ENCODE measurements around the gene TTYH3. TPM values are rescaled to one million over a fixed set of nuclear protein-coding genes. Genes with fewer than 3 reads are reported as not detected.

TTYH3 gene
- total and polyA plus RNA-seq, 9 of the 15 experiments (the other 6 are each of a cell fraction or from before 2014, with no cell fraction given), result 0.01 to 5.5 (median 1.1) TPM

GRCh38 chr7:2700141-2700850, 68.5 kb downstream of the TTYH3 start:
- Histone ChIP-seq H3K4me1 (replicated peaks in 1 of 2; ENCODE audit: control insufficient read depth in 2 of 2, insufficient read depth in 2 of 2, low read length in 2 of 2) (peaks cover 0 to 21% of the 10 kb centered on the region in 2 experiments; a peak in 1 of 5 replicates), H3K9ac (ENCODE audit: insufficient read depth in 1 of 2, low read depth in 2 of 2, low read length in 2 of 2) (no peak overlapping the region; a peak in 1 of 4 replicates), H2AFZ (ENCODE audit: low read depth, low read length) (no peak overlapping the region), H3K27me3 (ENCODE audit: control insufficient read depth in 2 of 2, insufficient read depth in 2 of 2, low read length in 2 of 2) (peaks cover 36 to 58% of the 10 kb centered on the region in 2 experiments), H3K9me1 (ENCODE audit: control insufficient read depth, insufficient read depth, low read length) (no peaks in the 10 kb centered on the region), H3K9me3 (replicated peaks; ENCODE audit: control insufficient read depth, insufficient read depth, low read depth, low read length) (no peaks in the 10 kb centered on the region), H3K79me2 (ENCODE audit: control insufficient read depth, insufficient read depth, low read length) (no peaks in the 10 kb centered on the region), H3K36me3 (ENCODE audit: control insufficient read depth, insufficient read depth, low read length) (no peaks in the 10 kb centered on the region), H3K4me2 (ENCODE audit: insufficient read depth, low read length) (no peak overlapping the region), H4K20me1 (replicated peaks; ENCODE audit: control insufficient read depth, insufficient read depth, low read length) (peaks cover 3% of the 10 kb centered on the region; the same call in 1 of the 2 replicates), H3K4me3 (no peak overlapping the region), H3K27ac (ENCODE audit: extremely low read depth, low read depth, low read length) (no peak overlapping the region)
- ATAC-seq (peak; percentile 31; the same call in 2 of the 3 replicates), DNase-seq (ENCODE audit: extremely low read depth in 1 of 4, low spot score in 3 of 4) (no peak), FAIRE-seq (no peak)
- intact Hi-C loops (cut with micrococcal nuclease), result no loop called here
- no TSS peak for BruUV-seq (replicated peaks)
- CTCF ChIA-PET (ENCODE audit: low intra/inter-chr PET ratio), result no interaction called here
- no peak for TF ChIP-seq SNIP1 (IDR thresholded peaks at IDR 0.05; ENCODE audit: low read depth)
- POLR2A ChIA-PET, result interaction anchor here (0.6 to 1.0 kb wide), 4 partner anchors 9 to 147 kb away, joined by 3 to 4 read pairs (median 4); no protein-coding TSS in a partner anchor
- 13% methylated on average over 35 of the region's 40 CpGs for WGBS (ENCODE audit: insufficient coverage, low coverage, missing lambda C conversion rate)
- in situ Hi-C loops (cut with MboI), result no loop called here

- no peak overlapping the region for H2AFZ ChIP-seq (ENCODE audit: low read depth, low read length)
- in situ Hi-C loops (cut with MboI), result no loop called here
- no peaks in the 10 kb centered on the region for H3K9me3 ChIP-seq (replicated peaks; ENCODE audit: control insufficient read depth, insufficient read depth, low read depth, low read length)
- H3K9me1 ChIP-seq (ENCODE audit: control insufficient read depth, insufficient read depth, low read length), result no peaks in the 10 kb centered on the region
- H3K79me2 ChIP-seq (ENCODE audit: control insufficient read depth, insufficient read depth, low read length), result no peaks in the 10 kb centered on the region
- ATAC-seq (no peak), FAIRE-seq (no peak), DNase-seq (ENCODE audit: extremely low read depth in 1 of 4, low spot score in 3 of 4) (no peak)
- no peaks in the 10 kb centered on the region for H3K36me3 ChIP-seq (ENCODE audit: control insufficient read depth, insufficient read depth, low read length)
- no peak overlapping the region for H3K4me2 ChIP-seq (ENCODE audit: insufficient read depth, low read length)
- H3K4me3 ChIP-seq, result no peak overlapping the region
- peaks cover 0 to 25% of the 10 kb centered on the region in 2 experiments; a peak in 1 of 5 replicates for H3K4me1 ChIP-seq (replicated peaks in 1 of 2; ENCODE audit: control insufficient read depth in 2 of 2, insufficient read depth in 2 of 2, low read length in 2 of 2)
- H3K27me3 ChIP-seq (ENCODE audit: control insufficient read depth in 2 of 2, insufficient read depth in 2 of 2, low read length in 2 of 2), result peaks cover 36 to 67% of the 10 kb centered on the region in 2 experiments
- BruUV-seq (replicated peaks), result no TSS peak
- H4K20me1 ChIP-seq (replicated peaks; ENCODE audit: control insufficient read depth, insufficient read depth, low read length), result peaks cover 4% of the 10 kb centered on the region; the same call in 1 of the 2 replicates
- peak overlapping the region in 1 of 2 experiments; percentile 10; a peak in 1 of 4 replicates for H3K9ac ChIP-seq (ENCODE audit: insufficient read depth in 1 of 2, low read depth in 2 of 2, low read length in 2 of 2)
- intact Hi-C loops (cut with micrococcal nuclease), result no loop called here
- no peak overlapping the region for H3K27ac ChIP-seq (ENCODE audit: extremely low read depth, low read depth, low read length)
- WGBS (ENCODE audit: insufficient coverage, low coverage, missing lambda C conversion rate), result 8% methylated on average over 16 of the region's 17 CpGs
- ChIA-PET CTCF (ENCODE audit: low intra/inter-chr PET ratio) (no interaction called here), POLR2A (interaction anchor here (0.7 to 1.5 kb wide), 4 partner anchors 10 to 1208 kb away, joined by 3 to 5 read pairs (median 4); no protein-coding TSS in a partner anchor)
- TF ChIP-seq MAFG (tag; conservative IDR thresholded peaks at IDR 0.05), result no peak
- no peak for TF ChIP-seq E2F1 (CRISPR knock-in tag; IDR thresholded peaks at IDR 0.05)
- no peak for TF ChIP-seq SMAD2 (IDR thresholded peaks at IDR 0.05; ENCODE audit: low read depth, low read length)
- no peak for TF ChIP-seq NCOR1 (IDR thresholded peaks at IDR 0.05)
- no peak for TF ChIP-seq ZBTB12 (CRISPR knock-in tag; IDR thresholded peaks at IDR 0.05)
- TF ChIP-seq ZNF239 (CRISPR knock-in tag; IDR thresholded peaks at IDR 0.05), result no peak
- no peak for TF ChIP-seq ERF (CRISPR knock-in tag; IDR thresholded peaks at IDR 0.05)
- TF ChIP-seq CBX3 (IDR thresholded peaks at IDR 0.05; ENCODE audit: borderline replicate concordance in 1 of 2, low read length in 2 of 2), result no peak
- no peak for TF ChIP-seq ZNF75A (CRISPR knock-in tag; IDR thresholded peaks at IDR 0.05)
- no peak for TF ChIP-seq GTF2E2 (tag; IDR thresholded peaks at IDR 0.05)
- TF ChIP-seq ZBED1 (IDR thresholded peaks at IDR 0.05), result no peak
- no peak for TF ChIP-seq ZNF445 (CRISPR knock-in tag; IDR thresholded peaks at IDR 0.05; ENCODE audit: low read depth)
Observed at GRCh38 chr7:2701424-2701823, 69.6 kb downstream of the TTYH3 start.
